Nephron progenitor cell (in vitro differentiated cells): Measurements from ENCODE around the gene STX4.

Experiments
- DNase-seq: peaks from one replicate; pipeline ENCODE4 v3.0.0; 2021
- H3K27ac Mint-ChIP-seq: 2 replicates; pipeline ENCODE4 v1.8.0; 2021; ENCODE audit warnings: mild to moderate bottlenecking, moderate library complexity, mixed read lengths
- H3K27me3 Mint-ChIP-seq: 2 replicates; pipeline ENCODE4 v1.8.0; 2021; ENCODE audit warnings: mild to moderate bottlenecking, low read depth, mixed read lengths; ENCODE audit not compliant: poor library complexity
- H3K36me3 Mint-ChIP-seq: 2 replicates; pipeline ENCODE4 v1.8.0; 2021; ENCODE audit warnings: low read depth, mixed read lengths
- H3K4me1 Mint-ChIP-seq: 2 replicates; pipeline ENCODE4 v1.8.0; 2021; ENCODE audit warnings: mixed read lengths
- H3K4me3 Mint-ChIP-seq: 2 replicates; pipeline ENCODE4 v1.8.0; 2021; ENCODE audit warnings: mild to moderate bottlenecking, moderate library complexity, mixed read lengths
- H3K9me3 Mint-ChIP-seq: 2 replicates; pipeline ENCODE4 v1.8.0; 2021; ENCODE audit warnings: mild to moderate bottlenecking, moderate library complexity, mixed read lengths
- TF ChIP-seq, protein P1 (sequence below): fragments of 200-600 bp; sonication (generic); IDR thresholded peaks from 2 replicates; pipeline ENCODE4 v1.5.0; 2021; ENCODE audit warnings: antibody characterized with exemption

The STX4 gene

DNA sequence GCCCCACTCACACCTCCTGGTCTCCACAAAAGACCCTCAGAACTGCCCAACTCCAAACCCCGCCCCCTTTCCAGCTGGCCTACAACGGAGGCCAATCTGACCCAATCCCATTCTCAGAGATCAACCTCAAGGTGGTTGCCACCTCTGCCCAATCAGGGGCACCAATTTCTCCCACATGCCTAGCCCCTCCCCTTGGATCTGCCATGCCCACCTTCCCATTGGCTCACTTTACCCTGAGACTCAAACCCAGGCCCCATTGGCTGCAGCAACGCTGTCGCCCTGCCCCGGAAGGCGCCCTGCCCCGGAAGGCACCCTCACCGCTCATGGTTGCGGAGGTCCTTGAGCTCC, 30.1 kb downstream of the STX4 start:
- Mint-ChIP-seq H3K36me3 (peaks cover 52% of the 10 kb centered on the region), H3K9me3 (no peaks in the 10 kb centered on the region), H3K4me3 (no peak overlapping the region), H3K27me3 (no peaks in the 10 kb centered on the region), H3K27ac (no peak overlapping the region), H3K4me1 (no peaks in the 10 kb centered on the region)
- DNase-seq: no peak
- TF ChIP-seq, protein P1, sequence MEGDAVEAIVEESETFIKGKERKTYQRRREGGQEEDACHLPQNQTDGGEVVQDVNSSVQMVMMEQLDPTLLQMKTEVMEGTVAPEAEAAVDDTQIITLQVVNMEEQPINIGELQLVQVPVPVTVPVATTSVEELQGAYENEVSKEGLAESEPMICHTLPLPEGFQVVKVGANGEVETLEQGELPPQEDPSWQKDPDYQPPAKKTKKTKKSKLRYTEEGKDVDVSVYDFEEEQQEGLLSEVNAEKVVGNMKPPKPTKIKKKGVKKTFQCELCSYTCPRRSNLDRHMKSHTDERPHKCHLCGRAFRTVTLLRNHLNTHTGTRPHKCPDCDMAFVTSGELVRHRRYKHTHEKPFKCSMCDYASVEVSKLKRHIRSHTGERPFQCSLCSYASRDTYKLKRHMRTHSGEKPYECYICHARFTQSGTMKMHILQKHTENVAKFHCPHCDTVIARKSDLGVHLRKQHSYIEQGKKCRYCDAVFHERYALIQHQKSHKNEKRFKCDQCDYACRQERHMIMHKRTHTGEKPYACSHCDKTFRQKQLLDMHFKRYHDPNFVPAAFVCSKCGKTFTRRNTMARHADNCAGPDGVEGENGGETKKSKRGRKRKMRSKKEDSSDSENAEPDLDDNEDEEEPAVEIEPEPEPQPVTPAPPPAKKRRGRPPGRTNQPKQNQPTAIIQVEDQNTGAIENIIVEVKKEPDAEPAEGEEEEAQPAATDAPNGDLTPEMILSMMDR: no peak

DNA sequence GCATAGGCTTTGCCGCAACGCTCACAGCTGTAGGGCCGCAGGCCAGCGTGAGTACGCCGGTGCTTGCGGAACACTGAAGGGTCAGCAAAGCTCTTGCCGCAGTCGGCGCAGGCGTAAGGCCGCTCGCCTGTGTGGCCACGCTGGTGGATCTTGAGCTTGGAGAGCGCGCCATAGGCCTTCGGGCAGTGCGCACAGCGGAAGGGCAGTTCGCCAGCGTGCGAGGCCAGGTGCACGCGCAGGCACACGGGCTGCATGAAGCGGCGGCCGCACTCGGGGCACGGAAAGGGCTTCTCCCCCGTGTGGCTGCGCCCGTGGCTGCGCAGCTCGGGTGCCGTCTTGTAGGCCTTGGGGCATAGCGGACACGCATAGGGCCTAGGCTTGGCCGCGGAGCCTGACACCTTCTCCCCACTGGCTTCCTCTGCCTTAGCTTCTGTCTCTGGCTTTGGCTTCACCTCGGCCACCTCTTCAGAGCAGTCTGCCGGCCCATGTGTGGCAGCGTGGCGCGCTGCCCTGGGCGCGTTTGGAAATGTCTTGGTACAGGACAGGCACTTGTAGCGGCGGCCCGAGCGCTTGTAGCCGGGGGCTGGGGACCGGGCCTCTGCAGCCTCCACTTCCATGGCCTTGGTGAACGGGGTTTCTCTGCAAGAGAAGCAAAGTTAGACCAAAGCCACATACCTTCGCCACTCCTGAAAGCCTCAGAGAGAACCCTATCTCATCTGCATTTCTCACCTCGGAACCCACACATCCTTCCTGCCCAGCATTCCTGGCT, 30.7 kb downstream of the STX4 start:
- Mint-ChIP-seq H3K9me3 (no peaks in the 10 kb centered on the region), H3K27ac (no peak overlapping the region), H3K4me3 (no peak overlapping the region), H3K4me1 (peaks cover 2% of the 10 kb centered on the region), H3K36me3 (peaks cover 54% of the 10 kb centered on the region), H3K27me3 (no peaks in the 10 kb centered on the region)
- DNase-seq: no peak
- TF ChIP-seq, protein P1: no peak

DNA sequence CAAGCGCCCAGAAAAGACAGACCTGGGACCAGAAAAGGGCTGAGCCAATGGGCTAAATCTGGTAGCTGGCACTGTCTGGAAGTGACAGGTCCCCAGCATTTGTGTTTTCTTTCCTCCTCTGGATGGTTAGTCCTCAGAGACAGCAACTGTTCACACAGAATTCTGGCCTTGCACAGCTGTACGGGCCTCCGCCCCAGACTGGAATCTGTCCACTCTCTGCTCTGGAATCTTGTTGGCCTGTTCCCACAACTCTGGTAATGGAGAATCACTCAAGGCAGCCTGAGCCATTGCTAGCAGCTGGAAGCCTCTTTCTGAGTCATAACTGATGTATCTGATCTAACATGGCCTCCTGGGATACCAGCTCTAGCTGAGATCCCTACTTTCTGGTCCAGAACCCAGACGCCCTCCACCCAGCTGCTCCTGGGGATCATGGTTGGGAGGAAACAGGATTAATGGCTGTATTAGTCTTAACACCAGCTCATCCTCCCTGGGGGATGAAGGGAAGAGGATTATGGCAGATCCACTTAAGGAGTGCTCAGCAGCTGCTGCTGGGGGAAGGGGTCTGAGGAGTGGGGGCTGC, 31.6 kb downstream of the STX4 start:
- Mint-ChIP-seq H3K9me3 (no peaks in the 10 kb centered on the region), H3K4me1 (peaks cover 7% of the 10 kb centered on the region), H3K27ac (peak overlapping the region; percentile 84), H3K27me3 (no peaks in the 10 kb centered on the region), H3K36me3 (peaks cover 54% of the 10 kb centered on the region), H3K4me3 (no peak overlapping the region)
- TF ChIP-seq, protein P1: no peak
- no peak for DNase-seq

DNA sequence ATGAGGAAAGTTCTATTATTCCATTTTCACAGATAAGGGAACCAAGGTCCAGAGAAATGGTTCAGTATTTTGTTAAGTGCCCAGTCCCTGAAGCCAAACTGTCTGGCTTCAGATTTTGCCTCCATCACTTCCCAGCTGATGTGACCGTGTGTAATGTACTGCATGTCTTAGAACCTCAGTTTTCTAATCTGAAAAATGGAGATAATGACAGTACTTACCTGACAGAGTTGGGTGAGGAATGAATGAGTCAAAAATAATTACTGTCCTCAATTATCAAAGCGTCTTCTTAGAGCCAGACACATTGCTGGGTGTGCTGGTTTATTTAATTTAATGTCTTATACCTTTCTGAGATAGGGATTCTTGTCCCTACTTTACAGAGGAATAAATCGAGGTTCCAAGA, 34.0 kb downstream of the STX4 start:
- TF ChIP-seq, protein P1: no peak
- peaks cover 16% of the 10 kb centered on the region for H3K4me1 Mint-ChIP-seq
- no peak overlapping the region for H3K4me3 Mint-ChIP-seq
- H3K9me3 Mint-ChIP-seq: no peaks in the 10 kb centered on the region
- peaks cover 3% of the 10 kb centered on the region for H3K27me3 Mint-ChIP-seq
- DNase-seq: no peak
- peaks cover 34% of the 10 kb centered on the region for H3K36me3 Mint-ChIP-seq
- no peak overlapping the region for H3K27ac Mint-ChIP-seq

DNA sequence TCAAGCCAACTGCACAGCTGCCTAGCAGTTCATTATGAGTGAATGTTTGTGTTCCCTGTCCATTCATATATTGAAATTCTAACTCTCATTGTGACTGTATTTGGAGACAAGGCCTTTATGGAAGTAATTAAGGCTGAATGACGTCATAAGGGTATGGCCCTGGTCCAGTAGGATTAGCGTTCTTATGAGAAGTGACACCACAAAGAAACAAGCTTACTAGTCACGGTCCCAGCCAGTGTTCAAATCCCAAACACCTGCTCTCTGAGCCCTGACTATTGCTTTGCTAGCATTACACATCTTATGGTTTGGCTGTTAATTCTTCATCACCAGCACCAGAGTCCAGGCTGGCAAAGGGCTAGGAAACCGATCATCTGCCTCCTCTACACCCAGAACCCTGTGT, 38.5 kb downstream of the STX4 start:
- H3K9me3 Mint-ChIP-seq: no peaks in the 10 kb centered on the region
- no peak overlapping the region for H3K27ac Mint-ChIP-seq
- no peak for DNase-seq
- H3K36me3 Mint-ChIP-seq: peaks cover 11% of the 10 kb centered on the region
- TF ChIP-seq, protein P1: no peak
- H3K4me1 Mint-ChIP-seq: peaks cover 32% of the 10 kb centered on the region
- peaks cover 3% of the 10 kb centered on the region for H3K27me3 Mint-ChIP-seq
- H3K4me3 Mint-ChIP-seq: peak overlapping the region; percentile 94
